VCaP (cell line): ENCODE results near the gene BRSK1.

Experiments used
- H3K27ac ChIP-seq: fragments of 450-650 bp; 2 replicates; pipeline ENCODE4 v1.5.1; 2017
- TF ChIP-seq, protein P1 (sequence below): fragments of 450-650 bp; conservative IDR thresholded peaks from 2 replicates; pipeline ENCODE4 v1.5.1; 2017; ENCODE audit warnings: mild to moderate bottlenecking, moderate library complexity

Gene BRSK1

DNA sequence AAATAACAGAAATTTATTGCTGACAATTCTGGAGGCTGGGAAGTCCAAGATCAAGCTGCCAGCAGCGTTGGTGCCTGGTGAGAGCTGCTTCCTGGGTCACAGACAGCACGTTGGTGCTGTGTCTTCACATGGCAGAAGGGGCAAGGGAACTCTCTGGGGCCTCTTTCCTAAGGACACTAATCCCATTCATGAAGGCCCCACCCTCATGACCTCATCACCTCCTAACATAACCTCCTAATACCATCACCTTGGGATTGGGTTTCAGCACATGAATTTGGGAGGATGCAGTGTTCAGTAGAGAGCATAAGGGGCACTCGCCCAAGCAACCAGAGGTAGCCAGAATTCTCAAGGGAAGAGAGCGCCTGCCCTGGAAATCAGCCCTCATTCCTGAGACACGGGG is 25.7 kb downstream of the BRSK1 start:
- TF ChIP-seq, protein P1, sequence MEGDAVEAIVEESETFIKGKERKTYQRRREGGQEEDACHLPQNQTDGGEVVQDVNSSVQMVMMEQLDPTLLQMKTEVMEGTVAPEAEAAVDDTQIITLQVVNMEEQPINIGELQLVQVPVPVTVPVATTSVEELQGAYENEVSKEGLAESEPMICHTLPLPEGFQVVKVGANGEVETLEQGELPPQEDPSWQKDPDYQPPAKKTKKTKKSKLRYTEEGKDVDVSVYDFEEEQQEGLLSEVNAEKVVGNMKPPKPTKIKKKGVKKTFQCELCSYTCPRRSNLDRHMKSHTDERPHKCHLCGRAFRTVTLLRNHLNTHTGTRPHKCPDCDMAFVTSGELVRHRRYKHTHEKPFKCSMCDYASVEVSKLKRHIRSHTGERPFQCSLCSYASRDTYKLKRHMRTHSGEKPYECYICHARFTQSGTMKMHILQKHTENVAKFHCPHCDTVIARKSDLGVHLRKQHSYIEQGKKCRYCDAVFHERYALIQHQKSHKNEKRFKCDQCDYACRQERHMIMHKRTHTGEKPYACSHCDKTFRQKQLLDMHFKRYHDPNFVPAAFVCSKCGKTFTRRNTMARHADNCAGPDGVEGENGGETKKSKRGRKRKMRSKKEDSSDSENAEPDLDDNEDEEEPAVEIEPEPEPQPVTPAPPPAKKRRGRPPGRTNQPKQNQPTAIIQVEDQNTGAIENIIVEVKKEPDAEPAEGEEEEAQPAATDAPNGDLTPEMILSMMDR = no peak

DNA sequence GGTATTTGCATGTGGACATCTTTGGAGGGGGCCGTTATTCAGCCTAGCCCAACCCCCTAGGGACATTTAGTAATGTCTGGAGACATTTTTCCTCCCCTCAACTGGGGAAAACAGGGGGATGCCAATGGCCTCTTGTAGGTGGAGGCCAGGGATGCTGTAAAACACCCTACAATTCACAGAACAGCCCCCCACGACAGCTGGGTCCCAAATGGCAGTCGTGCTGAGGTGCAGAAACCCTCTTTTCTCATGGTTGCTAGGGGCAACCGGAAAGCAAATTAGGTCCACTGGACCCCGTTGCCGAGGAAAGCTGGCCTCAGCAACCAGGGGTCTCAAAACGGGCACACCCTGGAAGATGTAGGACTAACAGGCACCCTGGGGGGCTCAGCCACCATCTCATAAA is 26.7 kb downstream of the BRSK1 start:
- TF ChIP-seq, protein P1 = no peak

More for the DNA sequence above, 25.7 kb downstream of the BRSK1 start:
- H3K27ac ChIP-seq = no peak overlapping the region

DNA sequence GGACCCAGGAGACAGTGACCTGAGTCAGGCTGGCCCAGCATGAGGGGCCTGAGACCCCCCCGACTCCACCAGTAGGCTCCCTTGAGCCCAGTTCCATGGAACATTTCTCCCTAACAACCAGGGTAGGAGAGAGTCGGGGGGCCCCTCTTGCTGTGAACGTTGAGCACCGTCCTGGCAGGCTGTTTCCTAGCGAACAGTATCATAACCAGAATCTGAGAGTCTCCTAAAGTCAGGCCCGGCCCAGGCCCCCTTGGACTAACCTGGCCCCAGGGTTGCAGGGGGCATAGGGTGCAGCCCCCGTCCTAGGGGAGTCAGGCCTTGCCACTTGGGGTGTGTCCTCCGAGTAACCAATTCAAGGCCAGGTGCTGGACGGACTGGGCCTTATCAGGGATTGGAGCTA is 27.6 kb downstream of the BRSK1 start:
- H3K27ac ChIP-seq = no peak overlapping the region
- TF ChIP-seq, protein P1 = no peak

More for the DNA sequence above, 26.7 kb downstream of the BRSK1 start:
- H3K27ac ChIP-seq = no peak overlapping the region

DNA sequence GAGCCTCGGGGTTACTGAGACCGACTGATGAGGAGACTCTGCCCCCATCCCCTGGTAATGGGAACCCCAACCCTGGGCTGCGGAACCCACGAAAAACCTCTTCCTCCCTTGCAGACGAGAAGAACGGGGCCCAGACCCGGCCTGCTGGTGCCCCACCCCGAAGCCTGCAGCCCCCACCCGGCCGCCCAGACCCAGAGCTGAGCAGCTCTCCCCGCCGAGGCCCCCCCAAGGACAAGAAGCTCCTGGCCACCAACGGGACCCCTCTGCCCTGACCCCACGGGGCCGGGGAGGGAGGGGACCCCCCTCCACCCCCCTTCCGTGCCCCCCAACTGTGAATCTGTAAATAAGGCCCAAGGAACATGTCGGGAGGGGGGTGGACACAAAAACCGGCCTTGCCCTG is 28.0 kb downstream of the BRSK1 start:
- TF ChIP-seq, protein P1 = no peak
- no peak overlapping the region for H3K27ac ChIP-seq

DNA sequence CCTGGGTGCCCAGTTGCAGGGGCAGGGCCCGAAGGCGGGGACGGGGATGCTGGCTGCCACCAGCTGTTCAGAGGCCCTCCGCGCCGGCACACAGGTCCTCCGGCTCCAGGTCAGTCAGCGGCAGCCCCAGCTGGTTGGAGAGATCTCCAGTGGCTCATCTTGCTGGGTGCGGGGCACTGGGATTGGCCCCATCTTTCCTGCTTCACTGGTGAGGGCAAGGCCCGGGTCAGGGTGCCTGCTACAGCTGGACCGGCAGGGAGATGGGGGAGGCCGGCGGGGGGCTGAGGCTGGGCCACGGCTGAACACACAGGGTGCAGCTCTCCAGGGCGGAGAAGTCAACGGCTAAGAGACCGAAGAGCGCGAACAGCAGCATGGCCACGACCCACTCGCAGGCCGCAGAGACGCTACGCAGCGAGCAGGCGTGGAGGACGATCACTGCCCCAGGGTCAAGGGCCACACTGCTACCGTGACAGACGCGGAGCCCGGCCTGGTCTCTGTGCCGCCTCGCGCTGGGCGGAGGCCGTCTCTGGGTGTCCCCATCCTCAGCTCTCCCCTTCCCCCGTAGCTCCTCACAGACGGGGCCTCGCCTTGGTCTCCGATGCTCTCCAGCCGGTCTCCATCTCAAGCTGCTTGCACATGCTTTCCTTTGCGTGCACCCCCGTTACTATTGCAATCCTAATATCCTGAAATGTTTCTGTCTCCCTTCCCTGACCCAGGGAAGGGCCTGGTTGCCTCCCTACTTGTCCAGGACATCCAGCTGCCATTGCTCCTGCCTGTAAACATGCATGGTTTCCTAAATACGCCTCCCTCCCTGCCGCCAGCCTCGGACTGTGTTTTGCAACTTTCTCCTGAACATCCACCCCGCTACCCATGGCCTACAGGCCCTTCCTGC is 29.1 kb downstream of the BRSK1 start:
- TF ChIP-seq, protein P1 = no peak
- no peak overlapping the region for H3K27ac ChIP-seq

DNA sequence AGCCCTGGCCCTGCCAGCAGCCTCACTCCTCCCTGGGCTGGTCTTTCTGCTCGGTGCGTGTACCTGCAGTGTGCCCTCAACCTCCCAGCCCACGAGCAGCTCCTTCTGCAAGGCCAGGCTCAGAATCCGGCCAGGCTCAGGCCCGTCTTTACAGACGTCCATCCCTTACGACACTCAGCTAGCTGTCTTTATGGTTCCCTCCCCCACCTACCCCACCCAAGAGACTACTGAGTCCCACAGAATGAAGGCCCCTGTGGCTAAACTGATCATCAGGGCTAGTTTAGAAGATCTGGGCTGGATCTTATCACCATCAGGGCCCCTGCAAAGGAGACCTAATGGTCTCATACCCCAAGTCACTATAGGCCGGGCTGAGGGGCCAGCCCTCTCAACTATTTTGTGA is 30.6 kb downstream of the BRSK1 start:
- no peak overlapping the region for H3K27ac ChIP-seq

DNA sequence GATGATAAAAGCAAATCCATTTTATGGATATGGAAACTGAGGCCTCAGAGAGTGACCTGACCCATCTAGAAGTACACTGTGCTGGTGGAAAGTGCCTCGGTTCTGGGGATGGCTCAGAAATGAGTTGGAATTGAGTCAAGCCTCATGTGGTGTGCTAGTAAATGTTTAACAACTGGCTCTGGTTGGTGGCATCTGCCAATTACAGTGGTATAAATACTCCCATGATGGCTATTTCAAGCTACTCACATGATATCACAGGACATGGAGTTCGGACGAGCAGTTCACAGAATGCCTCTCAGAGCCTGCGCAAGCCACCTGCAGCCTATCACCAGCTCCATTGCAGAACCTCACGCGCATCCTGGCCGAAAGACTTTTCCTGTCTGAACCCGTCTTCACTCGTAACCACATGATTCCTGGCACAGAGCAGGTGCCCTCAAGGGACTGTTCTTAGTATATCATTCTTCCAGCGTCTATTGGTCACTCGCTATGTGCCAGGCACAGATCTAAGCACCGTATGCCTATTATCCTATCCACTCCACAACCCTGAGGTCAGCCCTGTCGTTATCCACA is 32.2 kb downstream of the BRSK1 start:
- no peak overlapping the region for H3K27ac ChIP-seq
- TF ChIP-seq, protein P1 = no peak

More for the DNA sequence above, 30.6 kb downstream of the BRSK1 start:
- TF ChIP-seq, protein P1 = no peak
